IMR-90 (cell line): ENCODE measurements around the gene MCTP1. TPM values are rescaled to one million over a fixed set of nuclear protein-coding genes. Genes with fewer than 3 reads are reported as not detected.

Experiments used
- ATAC-seq: fragments of 200-7000 bp; cut with Tn5 transposase; 2 replicates; pipeline ENCODE4 v1.9.1; 2020; ENCODE audit warnings: low read depth, mild to moderate bottlenecking, moderate library complexity
- BruUV-seq: library from RNA; stranded (reverse); fragments of 400-500 nt; replicated peaks from 2 replicates; lab custom pipeline; 2021; lab: Mats Ljungman, UMichigan
- CTCF ChIA-PET: fragments of 300-600 bp; formaldehyde crosslinking; extraction: SDS; loops from one replicate; lab custom pipeline; 2021; ENCODE audit warnings: antibody characterized with exemption; lab: Yijun Ruan, JAX
- POLR2A ChIA-PET: fragments of 300-600 bp; sonication (Branson Sonifier 250); formaldehyde crosslinking; loops from one replicate; lab custom pipeline; 2022; ENCODE audit warnings: antibody characterized with exemption; ENCODE audit not compliant: unreplicated experiment; lab: Charles Lee
- DNase-seq: peaks from one replicate; pipeline ENCODE4 v3.0.0; 2013
- H2AFZ ChIP-seq: replicated peaks from 2 replicates; pipeline ENCODE3; 2013; ENCODE audit warnings: low read length, mild to moderate bottlenecking; ENCODE audit not compliant: poor library complexity
- H2AK5ac ChIP-seq: 2 replicates; pipeline ENCODE4 v1.6.1; 2013; ENCODE audit warnings: low read depth, low read length, inconsistent platforms
- H2AK9ac ChIP-seq: replicated peaks from 2 replicates; pipeline ENCODE3; 2013; ENCODE audit warnings: mild to moderate bottlenecking, low read depth, low read length, moderate library complexity; ENCODE audit not compliant: poor library complexity
- H2BK120ac ChIP-seq: 2 replicates; pipeline ENCODE4 v1.6.1; 2013; ENCODE audit warnings: low read depth, low read length, inconsistent platforms
- H2BK15ac ChIP-seq: 3 replicates; pipeline ENCODE4 v1.6.1; 2013; ENCODE audit warnings: low read depth, low read length, inconsistent platforms
- H2BK20ac ChIP-seq: 2 replicates; pipeline ENCODE4 v1.6.1; 2013; ENCODE audit warnings: low read depth, mild to moderate bottlenecking, inconsistent platforms, low read length, moderate library complexity
- H2BK5ac ChIP-seq: 2 replicates; pipeline ENCODE4 v1.6.1; 2013; ENCODE audit warnings: mild to moderate bottlenecking, low read depth, low read length, inconsistent platforms; ENCODE audit not compliant: poor library complexity, severe bottlenecking
- H3K14ac ChIP-seq: replicated peaks from 2 replicates; pipeline ENCODE4 v1.6.1; 2013; ENCODE audit warnings: low read depth, low read length, inconsistent platforms
- H3K18ac ChIP-seq: 2 replicates; pipeline ENCODE4 v1.6.1; 2013; ENCODE audit warnings: low read depth, low read length, control low read depth
- H3K23ac ChIP-seq: 2 replicates; pipeline ENCODE4 v1.6.1; 2013; ENCODE audit warnings: low read depth, low read length, inconsistent platforms
- H3K27ac ChIP-seq: 2 replicates; pipeline ENCODE4 v1.5.1; 2013; ENCODE audit warnings: mild to moderate bottlenecking, control low read depth, low read length; ENCODE audit not compliant: insufficient read depth
- H3K27me3 ChIP-seq: 2 replicates; pipeline ENCODE4 v1.6.1; 2013; ENCODE audit warnings: low read length; ENCODE audit not compliant: control insufficient read depth, insufficient read depth
- H3K36me3 ChIP-seq: 2 replicates; pipeline ENCODE4 v1.6.1; 2013; ENCODE audit warnings: low read length, mixed read lengths; ENCODE audit not compliant: control insufficient read depth, insufficient read depth
- H3K4ac ChIP-seq: 2 replicates; pipeline ENCODE4 v1.6.1; 2013; ENCODE audit warnings: low read depth, low read length, inconsistent platforms
- H3K4me1 ChIP-seq: 2 replicates; pipeline ENCODE4 v1.6.1; 2013; ENCODE audit warnings: low read length, mixed read lengths; ENCODE audit not compliant: control insufficient read depth, insufficient read depth
- H3K4me2 ChIP-seq: 2 replicates; pipeline ENCODE4 v1.6.1; 2013; ENCODE audit warnings: low read depth, mild to moderate bottlenecking, control low read depth, low read length, moderate library complexity
- H3K4me3 ChIP-seq: 2 replicates; pipeline ENCODE4 v1.5.1; 2013; ENCODE audit warnings: low read depth, mild to moderate bottlenecking, control low read depth, low read length, moderate library complexity; ENCODE audit not compliant: insufficient read depth
- H3K56ac ChIP-seq: 2 replicates; pipeline ENCODE4 v1.6.1; 2013; ENCODE audit warnings: low read length, inconsistent platforms; ENCODE audit not compliant: insufficient read depth; ENCODE audit errors: extremely low read depth
- H3K79me1 ChIP-seq, 2 experiments: 2 replicates each; pipeline ENCODE4 v1.6.1; 2013; ENCODE audit warnings: low read length in 2 of 2, inconsistent platforms in 1 of 2, low read depth in 1 of 2
- H3K9ac ChIP-seq: 2 replicates; pipeline ENCODE4 v1.6.1; 2013; ENCODE audit warnings: low read depth, low read length, control low read depth
- H3K9me1 ChIP-seq: 2 replicates; pipeline ENCODE4 v1.6.1; 2013; ENCODE audit warnings: low read length, inconsistent platforms; ENCODE audit not compliant: insufficient read depth
- H3K9me3 ChIP-seq: 2 replicates; pipeline ENCODE4 v1.6.1; 2013; ENCODE audit warnings: low read length; ENCODE audit not compliant: control insufficient read depth, insufficient read depth
- H4K20me1 ChIP-seq: 2 replicates; pipeline ENCODE4 v1.6.1; 2013; ENCODE audit warnings: low read length, inconsistent platforms; ENCODE audit not compliant: insufficient read depth
- H4K5ac ChIP-seq: 2 replicates; pipeline ENCODE4 v1.6.1; 2013; ENCODE audit warnings: mild to moderate bottlenecking, low read depth, low read length, control low read depth
- H4K8ac ChIP-seq, 2 experiments: 2 replicates each; pipeline ENCODE4 v1.6.1; 2013; ENCODE audit warnings: low read depth in 2 of 2, low read length in 2 of 2, control low read depth in 1 of 2, inconsistent platforms in 1 of 2
- H4K91ac ChIP-seq: 2 replicates; pipeline ENCODE4 v1.6.1; 2013; ENCODE audit warnings: low read depth, low read length, inconsistent platforms; ENCODE audit not compliant: insufficient read depth
- BHLHE40 ChIP-seq: fragments of 150-350 bp; IDR thresholded peaks from 2 replicates; pipeline ENCODE4 v1.6.1; 2016; ENCODE audit warnings: mild to moderate bottlenecking, low read depth, low read length
- CEBPB ChIP-seq: IDR thresholded peaks from 2 replicates; pipeline ENCODE4 v1.6.1; 2012; ENCODE audit warnings: low read depth, low read length, improper control_type of control experiment
- CTCF ChIP-seq: conservative IDR thresholded peaks from 2 replicates; pipeline ENCODE4 v1.5.1; 2012; ENCODE audit warnings: mild to moderate bottlenecking, low read depth, low read length, improper control_type of control experiment
- FOS ChIP-seq: fragments of 150-350 bp; IDR thresholded peaks from 2 replicates; pipeline ENCODE4 v1.6.1; 2016; ENCODE audit warnings: low read depth, low read length
- MAFK ChIP-seq: IDR thresholded peaks from 2 replicates; pipeline ENCODE4 v1.6.1; 2012; ENCODE audit warnings: low read depth, low read length, improper control_type of control experiment
- MAZ ChIP-seq: IDR thresholded peaks from 2 replicates; pipeline ENCODE4 v1.6.1; 2012; ENCODE audit warnings: low read depth, mild to moderate bottlenecking, low read length, improper control_type of control experiment, moderate library complexity, borderline replicate concordance
- MXI1 ChIP-seq: IDR thresholded peaks from 2 replicates; pipeline ENCODE4 v1.6.1; 2012; ENCODE audit warnings: low read depth, mild to moderate bottlenecking, low read length, moderate library complexity, borderline replicate concordance
- NFE2L2 ChIP-seq: fragments of 150-350 bp; IDR thresholded peaks from 2 replicates; pipeline ENCODE4 v1.6.1; 2016; ENCODE audit warnings: low read depth, mild to moderate bottlenecking, low read length
- POLR2A ChIP-seq: IDR thresholded peaks from 2 replicates; pipeline ENCODE4 v1.6.1; 2012; ENCODE audit warnings: mild to moderate bottlenecking, low read depth, low read length
- RCOR1 ChIP-seq: IDR thresholded peaks from 2 replicates; pipeline ENCODE4 v1.6.1; 2012; ENCODE audit warnings: mild to moderate bottlenecking, low read length, improper control_type of control experiment; ENCODE audit not compliant: insufficient replicate concordance
- RFX5 ChIP-seq: IDR thresholded peaks from 2 replicates; pipeline ENCODE4 v1.8.0; 2012; ENCODE audit warnings: low read depth, mild to moderate bottlenecking, low read length, moderate library complexity
- USF2 ChIP-seq: fragments of 150-350 bp; IDR thresholded peaks from 2 replicates; pipeline ENCODE4 v1.6.1; 2017; ENCODE audit warnings: mild to moderate bottlenecking, antibody characterized with exemption, low read length, low read depth
- WGBS, 2 experiments: methylation state at CpG; one replicate each; pipeline versions ENCODE4 v1.1.5 to v1.1.7; 2013; ENCODE audit warnings: missing lambda C conversion rate in 2 of 2; ENCODE audit not compliant: insufficient read length in 1 of 2; ENCODE audit errors: extremely low coverage in 2 of 2; 5-methylcytosine and 5-hydroxymethylcytosine counted together
- dilution Hi-C: fragments of 300-500 bp; cut with HindIII; formaldehyde crosslinking; loops from one replicate; pipeline ENCODE4 v1.14.3; 2018; ENCODE audit warnings: low sequenced_read_pairs; ENCODE audit not compliant: unreplicated experiment
- in situ Hi-C: fragments of 300-500 bp; cut with MboI; formaldehyde crosslinking; loops from 3 replicates; pipeline ENCODE4 v1.14.3; 2019; ENCODE audit warnings: low sequenced_read_pairs, inconsistent platforms, mixed read lengths
- intact Hi-C: fragments of 100-400 bp; cut with micrococcal nuclease; formaldehyde crosslinking; loops from 2 replicates; pipeline ENCODE4 v1.10.0; 2022
- polyA plus RNA-seq, 3 experiments: library from polyadenylated mRNA; depleted of rRNA; stranded (reverse); fragments of >200 nt; gene quantifications; 2 replicates each; pipeline ENCODE4 v1.2.3, GENCODE V29; 2012; ENCODE audit warnings: low replicate concordance in 1 of 3
- total RNA-seq: library from RNA; depleted of rRNA; stranded (reverse); fragments of >200 nt; gene quantifications from 2 replicates; pipeline ENCODE4 v1.2.3, GENCODE V29; 2012
- TF ChIP-seq, protein P1 (sequence below): fragments of 150-350 bp; IDR thresholded peaks from 2 replicates; pipeline ENCODE4 v1.6.1; 2016; ENCODE audit warnings: low read depth, mild to moderate bottlenecking, low read length, moderate library complexity, borderline replicate concordance

Gene MCTP1
- total and polyA plus RNA-seq, 2 of the 4 experiments (the other 2 are of a cell fraction): 0.21 TPM; not detected in 1

DNA sequence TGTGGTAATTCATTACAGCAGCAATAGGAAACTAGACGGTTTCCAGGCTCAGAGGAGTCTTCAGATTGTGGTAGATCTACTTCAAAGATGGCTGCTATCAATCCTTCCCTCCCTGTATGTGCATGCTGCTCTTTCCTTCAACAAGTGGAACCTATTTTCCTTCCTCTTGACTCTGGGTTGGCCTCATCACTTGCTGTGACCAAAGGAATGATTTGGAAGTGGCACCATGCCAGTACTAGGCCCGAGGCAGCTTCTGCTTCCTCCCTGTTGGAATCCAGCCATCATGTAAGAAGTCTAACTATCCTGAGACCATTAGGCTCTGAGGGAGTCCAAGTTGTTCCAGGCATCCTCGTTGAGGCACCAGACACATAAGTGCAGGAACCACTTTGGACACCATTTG, 46.5 kb upstream of the MCTP1 start:
- dilution Hi-C loops (no loop called here), intact Hi-C loops (no loop called here), in situ Hi-C loops (no loop called here)
- Histone ChIP-seq H4K20me1 (no peaks in the 10 kb centered on the region), H3K4me2 (no peak overlapping the region), H3K9ac (no peak overlapping the region), H3K14ac (no peak overlapping the region), H3K27ac (no peak overlapping the region), H3K23ac (no peak overlapping the region), H2BK20ac (no peak overlapping the region), H2AFZ (no peak overlapping the region), H3K79me1 (no peaks in the 10 kb centered on the region), H2BK5ac (no peak overlapping the region), H3K4me1 (no peaks in the 10 kb centered on the region), H3K4me3 (no peak overlapping the region), H3K27me3 (no peaks in the 10 kb centered on the region), H2BK15ac (no peak overlapping the region), H3K56ac (no peak overlapping the region), H4K91ac (no peak overlapping the region), H2AK9ac (no peak overlapping the region), H4K5ac (no peak overlapping the region), H4K8ac (no peak overlapping the region), H3K9me3 (no peaks in the 10 kb centered on the region), H3K9me1 (no peaks in the 10 kb centered on the region), H2BK120ac (no peak overlapping the region), H2AK5ac (no peak overlapping the region), H3K18ac (no peak overlapping the region), H3K4ac (no peak overlapping the region), H3K36me3 (no peaks in the 10 kb centered on the region)
- no CpG with 5 or more reads among the region's 3 CpGs for WGBS, 2 experiments
- no peak for TF ChIP-seq FOS
- TF ChIP-seq RCOR1: no peak
- no peak for TF ChIP-seq CTCF
- TF ChIP-seq USF2: no peak
- TF ChIP-seq MXI1: no peak
- no peak for TF ChIP-seq MAZ
- no peak for TF ChIP-seq RFX5
- no peak for TF ChIP-seq BHLHE40
- TF ChIP-seq, protein P1, sequence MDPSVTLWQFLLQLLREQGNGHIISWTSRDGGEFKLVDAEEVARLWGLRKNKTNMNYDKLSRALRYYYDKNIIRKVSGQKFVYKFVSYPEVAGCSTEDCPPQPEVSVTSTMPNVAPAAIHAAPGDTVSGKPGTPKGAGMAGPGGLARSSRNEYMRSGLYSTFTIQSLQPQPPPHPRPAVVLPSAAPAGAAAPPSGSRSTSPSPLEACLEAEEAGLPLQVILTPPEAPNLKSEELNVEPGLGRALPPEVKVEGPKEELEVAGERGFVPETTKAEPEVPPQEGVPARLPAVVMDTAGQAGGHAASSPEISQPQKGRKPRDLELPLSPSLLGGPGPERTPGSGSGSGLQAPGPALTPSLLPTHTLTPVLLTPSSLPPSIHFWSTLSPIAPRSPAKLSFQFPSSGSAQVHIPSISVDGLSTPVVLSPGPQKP: no peak
- TF ChIP-seq CEBPB: no peak
- TF ChIP-seq MAFK: no peak
- TF ChIP-seq NFE2L2: no peak
- TF ChIP-seq POLR2A: no peak
- DNase-seq (no peak), ATAC-seq (no peak)
- ChIA-PET POLR2A (no interaction called here), CTCF (no interaction called here)
- BruUV-seq: no TSS peak
